Colonic mucosa (tissue), 4 donors: ENCODE measurements around the gene GALNS. TPM values are rescaled to one million over a fixed set of nuclear protein-coding genes. Genes with fewer than 3 reads are reported as not detected.
A peak's percentile ranks its signal among the peaks of the same experiment; 100 is the strongest.

Source experiments
- DNase-seq: peaks from one replicate; pipeline ENCODE4 v3.0.0-alpha.2; 2020
- H3K27ac ChIP-seq: fragments of 200-600 bp; one replicate; pipeline ENCODE4 v1.8.0; 2021
- H3K27me3 ChIP-seq: fragments of 200-600 bp; one replicate; pipeline ENCODE4 v1.8.0; 2021
- H3K36me3 ChIP-seq: fragments of 200-600 bp; one replicate; pipeline ENCODE4 v1.8.0; 2021
- H3K4me1 ChIP-seq: fragments of 200-600 bp; one replicate; pipeline ENCODE4 v1.8.0; 2021; ENCODE audit warnings: mild to moderate bottlenecking
- H3K4me3 ChIP-seq: fragments of 200-600 bp; one replicate; pipeline ENCODE4 v1.8.0; 2021
- H3K9ac ChIP-seq, 2 donors: one replicate each; pipeline ENCODE4 v1.7.0; 2013; ENCODE audit warnings: control low read depth in 2 of 2, low read depth in 2 of 2, low read length in 2 of 2
- H3K9me3 ChIP-seq: fragments of 200-600 bp; one replicate; pipeline ENCODE4 v1.8.0; 2021
- intact Hi-C: fragments of 100-400 bp; cut with DNase I; formaldehyde crosslinking; loops from one replicate; pipeline ENCODE4 v1.14.1; 2022
- total RNA-seq, 2 donors: library from RNA; stranded (reverse); fragmentation: NEBNext Ultra II Directional in 1 of 2; extraction: Animal tissue kit (Norgen Biotek cat#: 25700) in 1 of 2; gene quantifications; one replicate each; pipeline ENCODE4 v1.2.1, GENCODE V29; 2021
- TF ChIP-seq, protein P1 (sequence below): fragments of 200-600 bp; IDR thresholded peaks from one replicate; pipeline ENCODE4 v1.8.0; 2022; ENCODE audit warnings: antibody characterized with exemption, mild to moderate bottlenecking
- donor health status: healthy.
- donor health status: DM: no; HTN: no; CAD: no.
- donor health status: DM: no; HTN: no; CAD: no.

Gene GALNS
- total RNA-seq, 2 donors from 2014 or later, result 22.8 to 44.5 TPM

DNA sequence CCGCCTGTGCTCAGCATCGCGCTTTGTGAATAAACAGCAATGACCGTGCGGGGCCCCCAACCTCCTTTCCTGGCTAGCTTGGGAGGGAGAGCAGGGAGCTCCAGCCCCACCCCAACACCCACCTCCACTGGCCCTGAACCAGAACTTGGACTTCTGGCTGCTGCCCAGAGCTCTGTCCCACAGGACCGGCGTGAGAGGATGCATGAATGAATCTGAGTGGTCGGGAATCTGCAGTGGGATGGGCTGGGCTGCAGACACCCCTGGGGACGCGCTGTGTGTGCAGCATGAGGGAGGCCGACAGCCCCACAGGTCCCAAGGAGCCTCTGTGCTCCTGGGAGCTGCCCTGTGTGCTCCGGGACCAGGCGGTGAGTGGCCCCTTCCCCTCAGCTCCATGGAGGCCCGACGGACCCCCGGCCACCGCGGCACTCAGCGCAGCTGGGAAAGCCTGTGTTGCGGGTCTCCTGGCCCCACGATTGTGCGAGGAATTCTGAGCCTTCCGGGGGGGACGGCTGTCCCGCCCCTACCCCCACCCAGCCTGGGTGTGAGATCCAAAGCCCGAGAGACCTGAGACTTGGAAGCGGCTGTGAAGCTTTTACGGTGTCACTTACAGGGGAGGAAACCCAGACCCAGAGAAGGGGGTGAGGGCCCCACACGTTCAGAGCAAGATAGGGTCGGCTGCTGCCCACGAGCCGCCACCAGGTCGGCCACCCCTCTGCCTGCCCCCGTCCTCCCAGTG lies 77.2 kb downstream of the GALNS start:
- TF ChIP-seq, protein P1, sequence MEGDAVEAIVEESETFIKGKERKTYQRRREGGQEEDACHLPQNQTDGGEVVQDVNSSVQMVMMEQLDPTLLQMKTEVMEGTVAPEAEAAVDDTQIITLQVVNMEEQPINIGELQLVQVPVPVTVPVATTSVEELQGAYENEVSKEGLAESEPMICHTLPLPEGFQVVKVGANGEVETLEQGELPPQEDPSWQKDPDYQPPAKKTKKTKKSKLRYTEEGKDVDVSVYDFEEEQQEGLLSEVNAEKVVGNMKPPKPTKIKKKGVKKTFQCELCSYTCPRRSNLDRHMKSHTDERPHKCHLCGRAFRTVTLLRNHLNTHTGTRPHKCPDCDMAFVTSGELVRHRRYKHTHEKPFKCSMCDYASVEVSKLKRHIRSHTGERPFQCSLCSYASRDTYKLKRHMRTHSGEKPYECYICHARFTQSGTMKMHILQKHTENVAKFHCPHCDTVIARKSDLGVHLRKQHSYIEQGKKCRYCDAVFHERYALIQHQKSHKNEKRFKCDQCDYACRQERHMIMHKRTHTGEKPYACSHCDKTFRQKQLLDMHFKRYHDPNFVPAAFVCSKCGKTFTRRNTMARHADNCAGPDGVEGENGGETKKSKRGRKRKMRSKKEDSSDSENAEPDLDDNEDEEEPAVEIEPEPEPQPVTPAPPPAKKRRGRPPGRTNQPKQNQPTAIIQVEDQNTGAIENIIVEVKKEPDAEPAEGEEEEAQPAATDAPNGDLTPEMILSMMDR, result no peak
- no peaks in the 10 kb centered on the region for H3K9me3 ChIP-seq
- no peak overlapping the region for H3K4me3 ChIP-seq
- intact Hi-C loops, result no loop called here
- H3K4me1 ChIP-seq, result peaks cover 7% of the 10 kb centered on the region
- no peaks in the 10 kb centered on the region for H3K27me3 ChIP-seq
- peak overlapping the region; percentile 24 to 58 for H3K9ac ChIP-seq
- peak overlapping the region; percentile 0 for H3K27ac ChIP-seq
- DNase-seq, result no peak
- no peaks in the 10 kb centered on the region for H3K36me3 ChIP-seq

DNA sequence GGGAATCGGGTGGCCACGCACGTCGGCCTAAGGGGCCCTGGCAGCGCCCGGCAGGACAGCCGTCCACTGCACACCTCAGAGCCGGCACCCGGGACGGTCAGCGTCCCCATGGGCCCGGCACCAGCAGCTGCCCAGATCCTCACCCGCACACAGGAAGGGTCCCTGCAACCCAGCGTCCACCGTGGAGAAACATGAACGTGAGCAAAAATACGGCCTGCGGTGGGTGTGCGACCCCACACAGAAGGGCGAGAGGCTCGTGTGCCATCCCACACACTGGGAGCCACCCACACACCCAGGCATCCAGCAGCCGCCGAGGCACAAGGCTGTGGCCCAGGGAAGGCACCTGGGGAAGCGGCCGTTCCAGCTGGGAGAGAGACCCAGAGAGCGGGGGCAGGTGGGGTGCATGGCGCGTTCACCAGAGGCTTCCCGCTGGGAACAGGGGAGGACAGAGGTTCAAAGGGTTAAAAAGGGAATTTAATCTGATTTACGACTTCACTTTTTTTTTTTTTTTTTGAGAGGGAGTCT lies 78.1 kb downstream of the GALNS start:
- TF ChIP-seq, protein P1, result no peak
- no peaks in the 10 kb centered on the region for H3K27me3 ChIP-seq
- no peak for DNase-seq
- intact Hi-C loops, result no loop called here
- H3K9me3 ChIP-seq, result no peaks in the 10 kb centered on the region
- H3K9ac ChIP-seq, result peak overlapping the region in 1 of 2 donors; percentile 12
- no peak overlapping the region for H3K27ac ChIP-seq
- peaks cover 7% of the 10 kb centered on the region for H3K4me1 ChIP-seq
- no peaks in the 10 kb centered on the region for H3K36me3 ChIP-seq
- H3K4me3 ChIP-seq, result no peak overlapping the region

DNA sequence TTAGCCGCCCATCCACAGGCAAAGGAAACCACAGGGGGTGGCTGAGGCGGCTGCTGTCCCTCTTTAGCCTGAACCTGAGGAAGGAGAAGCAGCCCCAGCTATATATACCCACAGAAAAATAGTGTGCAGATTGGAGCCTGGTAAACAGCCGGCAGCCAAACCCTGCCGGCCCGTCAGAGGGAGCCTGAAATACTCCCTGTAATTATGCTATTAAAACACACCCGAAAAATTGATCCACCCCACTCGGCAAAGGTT lies 78.5 kb downstream of the GALNS start:
- TF ChIP-seq, protein P1, result no peak
- no peaks in the 10 kb centered on the region for H3K9me3 ChIP-seq
- intact Hi-C loops, result no loop called here
- H3K4me1 ChIP-seq, result peaks cover 9% of the 10 kb centered on the region
- H3K27me3 ChIP-seq, result no peaks in the 10 kb centered on the region
- H3K27ac ChIP-seq, result no peak overlapping the region
- H3K4me3 ChIP-seq, result no peak overlapping the region
- DNase-seq, result no peak
- H3K9ac ChIP-seq, result no peak overlapping the region
- no peaks in the 10 kb centered on the region for H3K36me3 ChIP-seq

DNA sequence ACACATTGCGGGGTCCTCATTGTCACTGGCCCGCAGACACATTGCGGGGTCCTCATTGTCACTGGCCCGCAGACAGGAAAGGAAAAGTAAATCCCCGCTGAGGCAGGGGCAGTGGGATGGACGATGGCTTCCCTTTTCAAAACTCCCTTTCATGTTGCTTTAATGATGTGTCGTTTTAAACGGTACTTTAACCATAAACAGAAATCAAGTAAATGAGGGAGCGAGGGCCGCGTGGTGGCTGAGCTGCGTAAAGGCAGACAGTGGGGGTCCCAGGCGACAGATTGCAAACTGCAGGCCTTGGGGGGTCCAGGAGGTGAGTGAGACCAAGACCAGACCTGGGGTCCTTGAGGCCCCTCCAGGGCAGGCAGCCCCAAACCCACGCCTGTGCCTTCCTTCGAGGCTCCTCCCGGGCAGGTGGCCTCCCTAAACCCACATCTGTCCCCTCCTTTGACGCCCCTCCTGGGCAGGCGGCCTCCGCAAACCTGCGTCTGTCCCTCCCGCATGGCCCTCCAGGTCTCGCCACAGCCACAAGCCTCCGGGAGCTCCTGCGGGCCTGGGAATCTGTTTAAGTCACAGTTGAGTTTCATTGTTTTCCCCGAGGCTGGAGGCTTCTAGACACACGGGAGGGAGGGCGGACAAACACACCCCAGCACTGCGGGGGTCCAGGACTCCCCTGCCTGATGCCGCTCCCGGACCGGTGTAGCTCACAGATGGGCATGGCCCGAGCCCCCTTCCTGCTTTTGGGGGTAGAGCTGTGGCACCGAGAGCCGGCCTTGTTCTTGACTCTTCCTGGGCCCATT lies 79.1 kb downstream of the GALNS start:
- Histone ChIP-seq H3K9ac (no peak overlapping the region), H3K4me1 (peaks cover 11% of the 10 kb centered on the region), H3K9me3 (no peaks in the 10 kb centered on the region), H3K27ac (no peak overlapping the region), H3K27me3 (no peaks in the 10 kb centered on the region), H3K4me3 (no peak overlapping the region), H3K36me3 (no peaks in the 10 kb centered on the region)
- DNase-seq, result no peak
- intact Hi-C loops, result no loop called here
- TF ChIP-seq, protein P1, result no peak

DNA sequence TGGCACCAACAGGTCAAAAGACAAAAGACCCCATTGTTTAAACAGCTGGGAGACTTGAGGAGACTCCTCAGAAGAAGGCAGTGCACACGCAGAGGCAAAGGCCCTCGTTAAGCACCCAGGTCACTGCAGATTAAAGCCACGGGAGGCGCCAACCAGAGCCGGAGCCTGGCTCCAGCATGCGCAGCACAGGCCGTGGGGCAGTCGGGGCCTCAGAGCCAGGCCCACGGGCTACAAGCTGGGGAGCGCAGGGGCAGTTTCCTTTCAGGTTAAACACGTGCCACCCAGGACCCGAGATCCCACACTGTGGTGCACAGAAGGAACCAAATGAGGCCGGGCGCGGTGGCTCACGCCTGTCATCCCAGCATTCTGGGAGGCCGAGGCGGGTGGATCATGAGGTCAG lies 80.9 kb downstream of the GALNS start:
- Histone ChIP-seq H3K27me3 (no peaks in the 10 kb centered on the region), H3K36me3 (no peaks in the 10 kb centered on the region), H3K4me3 (no peak overlapping the region), H3K9ac (no peak overlapping the region), H3K4me1 (peaks cover 17% of the 10 kb centered on the region), H3K9me3 (no peaks in the 10 kb centered on the region), H3K27ac (no peak overlapping the region)
- no peak for DNase-seq
- intact Hi-C loops, result no loop called here
- TF ChIP-seq, protein P1, result no peak
